ENCODE results near the gene TAF8. TPM values are rescaled to one million over a fixed set of nuclear protein-coding genes. Genes with fewer than 3 reads are reported as not detected.

TAF8 gene
- polyA plus RNA-seq, 3 donors: 18.0 to 24.0 (median 22.0) TPM

GRCh38 chr6:42049948-42050296 lies 402 bp upstream of the TAF8 start:
- no peak for DNase-seq (ENCODE audit: low read depth in 3 of 3, low spot score in 2 of 3)

GRCh38 chr6:42051268-42051653 lies 937 bp downstream of the TAF8 start:
- DNase-seq (ENCODE audit: low read depth in 3 of 3, low spot score in 2 of 3): no peak

- no peak for DNase-seq (ENCODE audit: low read depth in 3 of 3, low spot score in 2 of 3)
Observed at GRCh38 chr6:42053601-42054000, 3.3 kb downstream of the TAF8 start.

- no peak for DNase-seq (ENCODE audit: low read depth in 3 of 3, low spot score in 2 of 3)
Observed at GRCh38 chr6:42059743-42060142, 9.4 kb downstream of the TAF8 start.

- DNase-seq (ENCODE audit: low read depth in 3 of 3, low spot score in 2 of 3): no peak
Observed at GRCh38 chr6:42066156-42066675, 15.9 kb downstream of the TAF8 start.

- DNase-seq (ENCODE audit: low read depth in 3 of 3, low spot score in 2 of 3): no peak
Observed at GRCh38 chr6:42068173-42068572, 17.8 kb downstream of the TAF8 start.

- no peak for DNase-seq (ENCODE audit: low read depth in 3 of 3, low spot score in 2 of 3)
Observed at GRCh38 chr6:42068872-42069522, 18.7 kb downstream of the TAF8 start.

- no peak for DNase-seq (ENCODE audit: low read depth in 3 of 3, low spot score in 2 of 3)
Observed at GRCh38 chr6:42071881-42072583, 21.7 kb downstream of the TAF8 start.

- no peak for DNase-seq (ENCODE audit: low read depth in 3 of 3, low spot score in 2 of 3)
Observed at GRCh38 chr6:42073287-42073686, 23.0 kb downstream of the TAF8 start.

- DNase-seq (ENCODE audit: low read depth in 3 of 3, low spot score in 2 of 3): peak; percentile 58 to 68 (median 63)
Observed at GRCh38 chr6:42075159-42075838, 25.0 kb downstream of the TAF8 start.

- no peak for DNase-seq (ENCODE audit: low read depth in 3 of 3, low spot score in 2 of 3)
Observed at GRCh38 chr6:42078386-42078785, 28.1 kb downstream of the TAF8 start.

- DNase-seq (ENCODE audit: low read depth in 3 of 3, low spot score in 2 of 3): no peak
Observed at GRCh38 chr6:42079941-42080464, 29.7 kb downstream of the TAF8 start.

- no peak for DNase-seq (ENCODE audit: low read depth in 3 of 3, low spot score in 2 of 3)
Observed at GRCh38 chr6:42083530-42083929, 33.2 kb downstream of the TAF8 start.

GRCh38 chr6:42084889-42085288 lies 34.6 kb downstream of the TAF8 start:
- DNase-seq (ENCODE audit: low read depth in 3 of 3, low spot score in 2 of 3): no peak

- DNase-seq (ENCODE audit: low read depth in 3 of 3, low spot score in 2 of 3): no peak
Observed at GRCh38 chr6:42086046-42087035, 36.0 kb downstream of the TAF8 start.

GRCh38 chr6:42088101-42088591 lies 37.8 kb downstream of the TAF8 start:
- no peak for DNase-seq (ENCODE audit: low read depth in 3 of 3, low spot score in 2 of 3)

- DNase-seq (ENCODE audit: low read depth in 3 of 3, low spot score in 2 of 3): no peak
Observed at GRCh38 chr6:42090819-42091717, 40.7 kb downstream of the TAF8 start.

GRCh38 chr6:42091718-42092023 lies 41.3 kb downstream of the TAF8 start:
- DNase-seq (ENCODE audit: low read depth in 3 of 3, low spot score in 2 of 3): no peak

GRCh38 chr6:42093582-42094329 lies 43.4 kb downstream of the TAF8 start:
- DNase-seq (ENCODE audit: low read depth in 3 of 3, low spot score in 2 of 3): no peak

Data from right renal cortex interstitium (tissue), 3 donors.